Measurements from ENCODE around the gene MYZAP. TPM values are rescaled to one million over a fixed set of nuclear protein-coding genes. Genes with fewer than 3 reads are reported as not detected.

The MYZAP gene
- total RNA-seq, 1 experiment from 2014 or later: 1.1 TPM

GRCh38 chr15:57580428-57580827 is 11.3 kb upstream of the MYZAP start:
- in situ Hi-C loops (cut with HindIII; ENCODE audit: low pct_unique_long_range_greater_than_20kb, low sequenced_read_pairs): no loop called here
- peaks cover 4% of the 10 kb centered on the region; the same call in 1 of the 2 replicates for H3K27me3 ChIP-seq (ENCODE audit: control insufficient read depth, insufficient read depth, low read length)
- no TSS peak for BruUV-seq (replicated peaks)
- DNase-seq (ENCODE audit: low read depth, low spot score) (no peak), ATAC-seq (no peak)
- ChIA-PET POLR2A (no interaction called here), CTCF (no interaction called here)
- H3K36me3 ChIP-seq (ENCODE audit: control insufficient read depth, insufficient read depth, low read length): no peaks in the 10 kb centered on the region
- no peak overlapping the region for H3K27ac ChIP-seq (ENCODE audit: low read length)
- no peak for TF ChIP-seq TCF7L2 (IDR thresholded peaks at IDR 0.05; ENCODE audit: low read depth, low read length)
- TF ChIP-seq SIN3A (IDR thresholded peaks at IDR 0.05; ENCODE audit: borderline replicate concordance, insufficient read depth, low read depth, low read length): no peak
- TF ChIP-seq REST (IDR thresholded peaks at IDR 0.05; ENCODE audit: insufficient read depth in 1 of 2, low read depth in 2 of 2, low read length in 1 of 2): no peak
- no peak for TF ChIP-seq CTCF (IDR thresholded peaks at IDR 0.05)
- no peak for TF ChIP-seq POLR2AphosphoS5 (IDR thresholded peaks at IDR 0.05; ENCODE audit: low read depth, low read length)
- no peak overlapping the region for H3K4me3 ChIP-seq (ENCODE audit: low read depth in 2 of 2, low read length in 2 of 2)
- H3K4me1 ChIP-seq (ENCODE audit: control insufficient read depth, insufficient read depth, low read length): no peaks in the 10 kb centered on the region
- no peaks in the 10 kb centered on the region for H3K9me3 ChIP-seq (ENCODE audit: control insufficient read depth, insufficient read depth, low read depth, low read length)
- intact Hi-C loops (cut with micrococcal nuclease; ENCODE audit: unreplicated experiment): no loop called here

- peaks cover 4% of the 10 kb centered on the region; the same call in 1 of the 2 replicates for H3K27me3 ChIP-seq (ENCODE audit: control insufficient read depth, insufficient read depth, low read length)
These were observed 10.8 kb upstream of the MYZAP start for GRCh38 chr15:57580866-57581265.

More at GRCh38 chr15:57580866-57581265, 10.8 kb upstream of the MYZAP start:
- H3K9me3 ChIP-seq (ENCODE audit: control insufficient read depth, insufficient read depth, low read depth, low read length): no peaks in the 10 kb centered on the region
- in situ Hi-C loops (cut with HindIII; ENCODE audit: low pct_unique_long_range_greater_than_20kb, low sequenced_read_pairs): no loop called here
- no peak for ATAC-seq
- no peak for TF ChIP-seq SIN3A (IDR thresholded peaks at IDR 0.05; ENCODE audit: borderline replicate concordance, insufficient read depth, low read depth, low read length)
- no peak for TF ChIP-seq REST (IDR thresholded peaks at IDR 0.05; ENCODE audit: insufficient read depth in 1 of 2, low read depth in 2 of 2, low read length in 1 of 2)
- TF ChIP-seq TCF7L2 (IDR thresholded peaks at IDR 0.05; ENCODE audit: low read depth, low read length): no peak
- TF ChIP-seq CTCF (IDR thresholded peaks at IDR 0.05): no peak
- TF ChIP-seq POLR2AphosphoS5 (IDR thresholded peaks at IDR 0.05; ENCODE audit: low read depth, low read length): no peak
- no peaks in the 10 kb centered on the region for H3K4me1 ChIP-seq (ENCODE audit: control insufficient read depth, insufficient read depth, low read length)
- no TSS peak for BruUV-seq (replicated peaks)
- DNase-seq (ENCODE audit: low read depth, low spot score): no peak
- intact Hi-C loops (cut with micrococcal nuclease; ENCODE audit: unreplicated experiment): no loop called here
- ChIA-PET CTCF (no interaction called here), POLR2A (no interaction called here)
- no peaks in the 10 kb centered on the region for H3K36me3 ChIP-seq (ENCODE audit: control insufficient read depth, insufficient read depth, low read length)
- no peak overlapping the region for H3K27ac ChIP-seq (ENCODE audit: low read length)
- no peak overlapping the region for H3K4me3 ChIP-seq (ENCODE audit: low read depth in 2 of 2, low read length in 2 of 2)
